Measurements from ENCODE around the gene ALDH5A1.

- no peak for TF ChIP-seq CTCF (IDR thresholded peaks at IDR 0.05)
- TF ChIP-seq POLR2A (IDR thresholded peaks at IDR 0.05), result no peak
Observed at GRCh38 chr6:24446670-24447069, 48.1 kb upstream of the ALDH5A1 start.
